Chondrocyte (in vitro differentiated cells): ENCODE results near the gene TMEM214. TPM values are rescaled to one million over a fixed set of nuclear protein-coding genes. Genes with fewer than 3 reads are reported as not detected.

ENCODE experiments used
- DNase-seq: peaks from one replicate; pipeline ENCODE4 v3.0.0; 2021; ENCODE audit warnings: mixed read lengths, low spot score
- H3K27ac Mint-ChIP-seq: one replicate; pipeline ENCODE4 v1.8.0; 2021; ENCODE audit warnings: mild to moderate bottlenecking, moderate library complexity, mixed read lengths; ENCODE audit not compliant: unreplicated experiment
- H3K27me3 Mint-ChIP-seq: 2 replicates; pipeline ENCODE4 v1.8.0; 2021; ENCODE audit warnings: low read depth, mixed read lengths
- H3K36me3 Mint-ChIP-seq: 2 replicates; pipeline ENCODE4 v1.8.0; 2021; ENCODE audit warnings: low read depth, mixed read lengths
- H3K4me1 Mint-ChIP-seq: 2 replicates; pipeline ENCODE4 v1.8.0; 2021; ENCODE audit warnings: low read depth, mild to moderate bottlenecking, mixed read lengths
- H3K4me3 Mint-ChIP-seq: one replicate; pipeline ENCODE4 v1.8.0; 2021; ENCODE audit warnings: mild to moderate bottlenecking, moderate library complexity, mixed read lengths; ENCODE audit not compliant: unreplicated experiment
- H3K9me3 Mint-ChIP-seq: 2 replicates; pipeline ENCODE4 v1.8.0; 2021; ENCODE audit warnings: low read depth, mixed read lengths
- total RNA-seq: library from RNA; stranded (reverse); gene quantifications from 3 replicates; pipeline ENCODE4 v1.2.1, GENCODE V29; 2021
- TF ChIP-seq, protein P1 (sequence below): fragments of 200-600 bp; sonication (generic); IDR thresholded peaks from 2 replicates; pipeline ENCODE4 v1.5.0; 2021; ENCODE audit warnings: antibody characterized with exemption, mild to moderate bottlenecking, moderate library complexity

Gene TMEM214
- total RNA-seq, 1 donor from 2014 or later = 107 TPM

GRCh38 chr2:26989156-26989555 is 43.6 kb upstream of the TMEM214 start:
- Mint-ChIP-seq H3K9me3 (no peaks in the 10 kb centered on the region), H3K36me3 (peaks cover 5% of the 10 kb centered on the region), H3K4me1 (peaks cover 27% of the 10 kb centered on the region), H3K27ac (peak overlapping the region; percentile 63), H3K4me3 (no peak overlapping the region), H3K27me3 (no peaks in the 10 kb centered on the region)
- no peak for DNase-seq
- TF ChIP-seq, protein P1, sequence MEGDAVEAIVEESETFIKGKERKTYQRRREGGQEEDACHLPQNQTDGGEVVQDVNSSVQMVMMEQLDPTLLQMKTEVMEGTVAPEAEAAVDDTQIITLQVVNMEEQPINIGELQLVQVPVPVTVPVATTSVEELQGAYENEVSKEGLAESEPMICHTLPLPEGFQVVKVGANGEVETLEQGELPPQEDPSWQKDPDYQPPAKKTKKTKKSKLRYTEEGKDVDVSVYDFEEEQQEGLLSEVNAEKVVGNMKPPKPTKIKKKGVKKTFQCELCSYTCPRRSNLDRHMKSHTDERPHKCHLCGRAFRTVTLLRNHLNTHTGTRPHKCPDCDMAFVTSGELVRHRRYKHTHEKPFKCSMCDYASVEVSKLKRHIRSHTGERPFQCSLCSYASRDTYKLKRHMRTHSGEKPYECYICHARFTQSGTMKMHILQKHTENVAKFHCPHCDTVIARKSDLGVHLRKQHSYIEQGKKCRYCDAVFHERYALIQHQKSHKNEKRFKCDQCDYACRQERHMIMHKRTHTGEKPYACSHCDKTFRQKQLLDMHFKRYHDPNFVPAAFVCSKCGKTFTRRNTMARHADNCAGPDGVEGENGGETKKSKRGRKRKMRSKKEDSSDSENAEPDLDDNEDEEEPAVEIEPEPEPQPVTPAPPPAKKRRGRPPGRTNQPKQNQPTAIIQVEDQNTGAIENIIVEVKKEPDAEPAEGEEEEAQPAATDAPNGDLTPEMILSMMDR = no peak

DNA sequence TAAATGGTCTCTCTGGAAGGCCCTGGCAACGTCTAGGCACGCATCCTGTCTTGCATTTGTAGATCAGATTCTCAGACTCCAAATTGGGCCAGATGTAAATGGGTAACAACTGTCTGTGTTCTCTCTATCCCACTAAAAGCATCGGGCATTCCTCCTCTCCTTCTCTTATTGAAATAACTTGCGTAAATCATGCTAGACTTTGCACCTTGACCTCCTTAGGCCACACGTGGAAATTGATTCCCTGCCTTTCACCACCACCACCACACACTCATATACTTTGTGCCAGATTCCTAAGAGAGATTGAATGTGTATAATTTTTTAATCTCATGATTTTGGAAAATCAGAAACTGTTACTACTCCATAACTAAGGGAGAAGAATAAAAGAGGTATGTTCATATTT is 41.0 kb upstream of the TMEM214 start:
- peaks cover 27% of the 10 kb centered on the region for H3K4me1 Mint-ChIP-seq
- H3K27ac Mint-ChIP-seq = no peak overlapping the region
- H3K36me3 Mint-ChIP-seq = peaks cover 4% of the 10 kb centered on the region
- no peak overlapping the region for H3K4me3 Mint-ChIP-seq
- DNase-seq = no peak
- TF ChIP-seq, protein P1 = no peak
- no peaks in the 10 kb centered on the region for H3K27me3 Mint-ChIP-seq
- no peaks in the 10 kb centered on the region for H3K9me3 Mint-ChIP-seq

- Mint-ChIP-seq H3K4me3 (no peak overlapping the region), H3K4me1 (peaks cover 14% of the 10 kb centered on the region), H3K27me3 (no peaks in the 10 kb centered on the region), H3K36me3 (peaks cover 3% of the 10 kb centered on the region), H3K9me3 (no peaks in the 10 kb centered on the region), H3K27ac (no peak overlapping the region)
- TF ChIP-seq, protein P1 = no peak
- DNase-seq = no peak
Observed at GRCh38 chr2:26993768-26994167, 39.0 kb upstream of the TMEM214 start.

DNA sequence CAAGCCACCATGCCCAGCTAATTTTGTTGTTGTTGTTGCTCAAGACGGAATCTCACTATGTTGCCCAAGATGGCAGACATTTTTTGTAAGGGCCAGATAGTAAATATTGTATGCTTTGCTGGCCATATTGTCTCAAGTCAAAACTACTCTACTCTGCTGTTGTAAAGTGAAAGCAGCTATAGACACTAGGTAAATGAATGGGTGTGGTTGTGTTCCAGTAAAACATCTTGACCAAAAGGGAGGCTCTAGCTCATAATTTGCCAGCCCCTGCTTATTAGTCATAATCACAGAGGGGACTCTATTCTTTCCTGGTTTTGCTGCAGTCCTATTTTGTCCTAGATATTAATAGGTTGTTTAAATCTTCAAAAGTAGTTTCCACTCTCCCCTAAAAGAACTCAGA is 37.8 kb upstream of the TMEM214 start:
- Mint-ChIP-seq H3K4me1 (peaks cover 5% of the 10 kb centered on the region), H3K4me3 (no peak overlapping the region), H3K9me3 (no peaks in the 10 kb centered on the region), H3K27me3 (no peaks in the 10 kb centered on the region), H3K27ac (no peak overlapping the region), H3K36me3 (peaks cover 5% of the 10 kb centered on the region)
- no peak for DNase-seq
- TF ChIP-seq, protein P1 = no peak

DNA sequence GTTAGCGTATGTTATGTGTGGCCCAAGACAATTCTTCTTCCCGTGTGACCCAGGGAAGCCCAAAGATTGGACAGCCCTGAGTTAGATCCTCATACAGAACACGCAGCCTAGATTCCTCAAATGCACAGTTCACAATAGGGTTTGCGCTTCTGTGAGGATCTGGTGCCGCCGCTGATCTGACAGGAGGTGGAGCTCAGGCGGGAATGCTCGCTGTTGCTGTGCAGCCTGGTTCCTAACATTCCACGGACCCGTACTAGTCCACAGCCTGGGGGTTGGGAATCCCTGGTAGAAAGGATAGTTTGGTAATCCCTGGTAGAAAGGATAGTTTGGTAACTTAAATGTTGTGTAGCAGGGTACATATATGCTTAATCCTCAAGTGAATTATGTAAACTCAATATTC is 35.4 kb upstream of the TMEM214 start:
- H3K27ac Mint-ChIP-seq = no peak overlapping the region
- H3K27me3 Mint-ChIP-seq = no peaks in the 10 kb centered on the region

More for the DNA sequence above, 35.4 kb upstream of the TMEM214 start:
- TF ChIP-seq, protein P1 = no peak
- Mint-ChIP-seq H3K4me3 (no peak overlapping the region), H3K36me3 (peaks cover 2% of the 10 kb centered on the region), H3K4me1 (no peaks in the 10 kb centered on the region), H3K9me3 (no peaks in the 10 kb centered on the region)
- DNase-seq = no peak
